Fibroblast of pulmonary artery (primary cell): ENCODE results near the gene ACER3.
"Not testable (repeated sequence)": the region's sequence is repeated elsewhere in the genome, so short reads cannot be mapped to it uniquely, and the experiment has no call there.

Source experiments
- DNase-seq: peaks from one replicate; pipeline ENCODE4 v3.0.0-alpha.2; 2010; ENCODE audit warnings: low read depth
- H3K4me3 ChIP-seq: replicated peaks from 2 replicates; pipeline ENCODE4 v1.5.1; 2011; ENCODE audit warnings: low read depth, mild to moderate bottlenecking, control low read depth, low read length, moderate library complexity
- CTCF ChIP-seq: IDR thresholded peaks from 2 replicates; pipeline ENCODE4 v1.5.1; 2011; ENCODE audit warnings: mild to moderate bottlenecking, control low read depth, low read length, inconsistent platforms; ENCODE audit errors: missing control alignments

The ACER3 gene

GRCh38 chr11:76955459-76956114, 94.9 kb downstream of the ACER3 start:
- TF ChIP-seq CTCF = no peak
- DNase-seq = no peak
- H3K4me3 ChIP-seq = no peak overlapping the region

- DNase-seq = no peak
- no peak for TF ChIP-seq CTCF
- H3K4me3 ChIP-seq = no peak overlapping the region
Measured at GRCh38 chr11:76962583-76963416, 102.1 kb downstream of the ACER3 start.

- DNase-seq, H3K4me3 ChIP-seq: not testable (repeated sequence)
Measured at GRCh38 chr11:76963417-76964168, 102.9 kb downstream of the ACER3 start.

- TF ChIP-seq CTCF = no peak
- no peak for DNase-seq
- no peak overlapping the region for H3K4me3 ChIP-seq
Measured at GRCh38 chr11:76972051-76972450, 111.3 kb downstream of the ACER3 start.

- H3K4me3 ChIP-seq = no peak overlapping the region
- TF ChIP-seq CTCF = no peak
- no peak for DNase-seq
Measured at GRCh38 chr11:76974179-76974891, 113.6 kb downstream of the ACER3 start.

GRCh38 chr11:76975513-76975912, 114.8 kb downstream of the ACER3 start:
- DNase-seq = no peak
- H3K4me3 ChIP-seq = no peak overlapping the region
- TF ChIP-seq CTCF = no peak

GRCh38 chr11:76977791-76978190, 117.1 kb downstream of the ACER3 start:
- TF ChIP-seq CTCF = no peak
- DNase-seq = no peak
- H3K4me3 ChIP-seq = no peak overlapping the region
